Heart left ventricle (tissue), 16 donors: ENCODE measurements around the gene IGF2R. TPM values are rescaled to one million over a fixed set of nuclear protein-coding genes. Genes with fewer than 3 reads are reported as not detected.

ENCODE experiments used
- ATAC-seq, 4 donors: fragments of 200-7000 bp; cut with Tn5 transposase; one replicate each; pipeline ENCODE4 v1.9.1; 2020 to 2022; ENCODE audit warnings: moderate library complexity in 4 of 4, mild to moderate bottlenecking in 3 of 4, moderate number of reproducible peaks in 1 of 4
- DNase-seq, 5 donors: peaks; one replicate each; pipeline ENCODE4 v3.0.0-alpha.2; 2020
- H3K27ac ChIP-seq, 12 donors: fragments of 200-600 bp; sonication (generic) in 4 of 12; one replicate each; pipeline versions ENCODE4 v1.5.0 to v1.8.0; 2016 to 2022; ENCODE audit warnings: mild to moderate bottlenecking in 2 of 12
- H3K27me3 ChIP-seq, 9 donors: fragments of 200-600 bp; sonication (generic) in 2 of 9; one replicate each; pipeline versions ENCODE4 v1.5.1 to v1.8.0; 2016 to 2022; ENCODE audit warnings: mild to moderate bottlenecking in 3 of 9
- H3K36me3 ChIP-seq, 9 donors: fragments of 200-600 bp; sonication (generic) in 2 of 9; one replicate each; pipeline versions ENCODE4 v1.5.0 to v1.8.0; 2018 to 2022; ENCODE audit warnings: mild to moderate bottlenecking in 2 of 9
- H3K4me1 ChIP-seq, 12 donors: fragments of 200-600 bp; sonication (generic) in 4 of 12; one replicate each; pipeline versions ENCODE4 v1.5.0 to v1.8.0; 2016 to 2022; ENCODE audit warnings: mild to moderate bottlenecking in 3 of 12
- H3K4me3 ChIP-seq, 12 donors: fragments of 200-600 bp; sonication (generic) in 4 of 12; one replicate each; pipeline versions ENCODE4 v1.5.0 to v1.8.0; 2017 to 2022; ENCODE audit warnings: mild to moderate bottlenecking in 9 of 12, moderate library complexity in 4 of 12
- H3K9me3 ChIP-seq, 12 donors: fragments of 200-600 bp; sonication (generic) in 4 of 12; one replicate each; pipeline versions ENCODE4 v1.5.0 to v1.8.0; 2016 to 2022; ENCODE audit warnings: mild to moderate bottlenecking in 1 of 12
- POLR2A ChIP-seq, 2 donors: fragments of 450-650 bp; IDR thresholded peaks; one replicate each; pipeline ENCODE4 v1.6.1; 2017; ENCODE audit warnings: antibody characterized with exemption in 2 of 2, mild to moderate bottlenecking in 2 of 2, moderate library complexity in 2 of 2
- WGBS, 4 donors: extraction: QIAGEN DNeasy Blood & Tissue Kit in 2 of 4; methylation state at CpG; one replicate each; pipeline versions ENCODE4 v1.1.5 to v1.1.7; 2013 to 2018; 5-methylcytosine and 5-hydroxymethylcytosine counted together
- intact Hi-C, 10 donors: fragments of 100-400 bp; cut with DNase I; formaldehyde crosslinking; loops; one replicate each; pipeline versions ENCODE4 v1.11.1 to v1.14.2; 2022
- polyA plus RNA-seq, 2 donors: library from polyadenylated mRNA; stranded (reverse); fragments of 200-250 nt; gene quantifications; one replicate each; pipeline ENCODE4 v1.2.3, GENCODE V29; 2013
- total RNA-seq, 9 donors: library from RNA; depleted of rRNA in 2 of 9; stranded (reverse); fragments of >200 nt in 2 of 9; fragmentation: NEBNext Ultra II Directional in 3 of 9; extraction: Animal tissue kit (Norgen Biotek cat#: 25700) in 3 of 9; gene quantifications; one replicate each; pipeline versions ENCODE4 v1.1.0 to v1.2.4, GENCODE V29; 2016 to 2023
- TF ChIP-seq, protein P1 (sequence below), 12 donors: fragments of 200-600 bp; sonication (generic) in 4 of 12; IDR thresholded peaks; one replicate each; pipeline versions ENCODE4 v1.5.0 to v1.8.0; 2018 to 2022; ENCODE audit warnings: antibody characterized with exemption in 12 of 12, mild to moderate bottlenecking in 5 of 12
- donor health status: ischemic (EF 13 %, LVEDD 7.1; RV severe dilation, severe dysfunction).
- donor health status: healthy with polysubstance abuse.
- donor health status: DM: no; HTN: yes; CAD: no.
- donor health status: DM: no; HTN: no; CAD: no.
- donor health status: ischemic (EF 25% LVEDD 6.9; RV normal size, moderate dysfunction).
- donor health status: ischemic (EF 25% LVEDD 5.7; RV mildly dilated, moderate dysfunction).
- donor health status: healthy.
- donor health status: DM: yes; HTN: yes; CAD: no.
- donor health status: ischemic (EF 35%, LVEDD 5.7; RV mildly dilated, moderate dysfunction).
- donor health status: nonischemic (EF 11% LVEDD 7.7; RV severe dilation, severe dysfunction).
- donor health status: DM: yes; HTN: yes; CAD: no.
- donor health status: PGD.
- donor health status: ischemic (EF 29% LVEDD 5.4; RV normal size, mild dysfunction).
- donor health status: nonischemic (EF 23%, LVEDD 6.1; RV moderate dilation, normal function).

Gene IGF2R
- total and polyA plus RNA-seq, 11 donors: 15.4 to 111 (median 68.5) TPM

DNA sequence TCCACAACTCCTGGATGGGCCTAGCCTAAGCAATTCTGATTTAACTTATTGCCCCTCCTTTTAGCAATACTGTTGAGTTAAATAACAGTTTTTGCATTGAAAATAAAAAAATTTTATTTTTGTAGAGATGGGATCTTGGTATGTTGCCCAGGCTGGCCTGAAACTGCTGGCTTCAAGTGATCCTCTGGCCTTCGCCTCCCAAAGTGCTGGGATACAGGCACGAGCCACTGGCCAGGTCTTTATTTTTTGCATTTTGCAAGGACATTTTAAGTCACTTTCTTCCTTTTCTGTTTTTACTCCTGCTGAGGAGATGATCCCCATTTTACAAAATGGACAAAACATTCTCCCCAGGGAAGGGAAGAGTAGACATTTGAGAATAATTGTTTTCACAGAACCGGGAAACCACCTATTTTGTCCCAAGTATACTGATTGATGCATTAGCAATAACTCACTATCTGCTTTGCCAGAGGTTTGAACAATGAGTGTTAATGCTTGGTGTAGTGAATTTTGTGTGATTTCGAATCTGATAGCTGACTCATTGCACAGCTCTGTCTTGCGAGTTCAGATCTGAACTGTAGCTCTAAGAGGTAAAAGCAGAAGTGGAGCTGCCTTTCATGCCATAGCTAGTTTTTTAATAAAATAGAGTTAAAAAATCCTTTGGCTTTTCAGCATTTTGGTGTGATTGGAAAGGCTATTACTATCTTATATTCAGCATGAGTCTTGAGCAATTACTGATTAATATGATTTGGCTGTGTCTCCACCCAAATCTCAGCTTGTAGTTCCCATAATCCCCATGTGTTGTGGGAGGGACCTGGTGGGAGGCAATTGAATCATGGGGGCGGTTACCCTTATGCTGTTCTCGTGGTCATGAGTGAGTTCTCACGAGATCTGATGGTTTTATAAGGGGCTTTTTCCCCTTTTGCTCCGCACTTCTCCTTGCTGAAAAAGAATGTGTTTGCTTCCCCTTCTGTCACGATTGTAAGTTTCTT is 20.9 kb downstream of the IGF2R start:
- peaks cover 0 to 21% (median 12%) of the 10 kb centered on the region in 9 donors for H3K36me3 ChIP-seq
- ATAC-seq: no peak
- 71 to 74% (median 72%) methylated on average over 10 of the region's 10 CpGs for WGBS, 4 donors
- TF ChIP-seq, protein P1, sequence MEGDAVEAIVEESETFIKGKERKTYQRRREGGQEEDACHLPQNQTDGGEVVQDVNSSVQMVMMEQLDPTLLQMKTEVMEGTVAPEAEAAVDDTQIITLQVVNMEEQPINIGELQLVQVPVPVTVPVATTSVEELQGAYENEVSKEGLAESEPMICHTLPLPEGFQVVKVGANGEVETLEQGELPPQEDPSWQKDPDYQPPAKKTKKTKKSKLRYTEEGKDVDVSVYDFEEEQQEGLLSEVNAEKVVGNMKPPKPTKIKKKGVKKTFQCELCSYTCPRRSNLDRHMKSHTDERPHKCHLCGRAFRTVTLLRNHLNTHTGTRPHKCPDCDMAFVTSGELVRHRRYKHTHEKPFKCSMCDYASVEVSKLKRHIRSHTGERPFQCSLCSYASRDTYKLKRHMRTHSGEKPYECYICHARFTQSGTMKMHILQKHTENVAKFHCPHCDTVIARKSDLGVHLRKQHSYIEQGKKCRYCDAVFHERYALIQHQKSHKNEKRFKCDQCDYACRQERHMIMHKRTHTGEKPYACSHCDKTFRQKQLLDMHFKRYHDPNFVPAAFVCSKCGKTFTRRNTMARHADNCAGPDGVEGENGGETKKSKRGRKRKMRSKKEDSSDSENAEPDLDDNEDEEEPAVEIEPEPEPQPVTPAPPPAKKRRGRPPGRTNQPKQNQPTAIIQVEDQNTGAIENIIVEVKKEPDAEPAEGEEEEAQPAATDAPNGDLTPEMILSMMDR (IDR thresholded peaks at IDR 0.05): no peak
- no peak for TF ChIP-seq POLR2A (IDR thresholded peaks at IDR 0.05)
- peak overlapping the region in 1 of 12 donors; percentile 61 for H3K27ac ChIP-seq
- peaks cover 0 to 3% (median 0%) of the 10 kb centered on the region in 12 donors for H3K9me3 ChIP-seq
- H3K4me3 ChIP-seq: no peak overlapping the region
- no peaks in the 10 kb centered on the region for H3K27me3 ChIP-seq
- intact Hi-C loops: no loop called here
- no peak for DNase-seq
- H3K4me1 ChIP-seq: peaks cover 4 to 68% (median 28%) of the 10 kb centered on the region in 12 donors

DNA sequence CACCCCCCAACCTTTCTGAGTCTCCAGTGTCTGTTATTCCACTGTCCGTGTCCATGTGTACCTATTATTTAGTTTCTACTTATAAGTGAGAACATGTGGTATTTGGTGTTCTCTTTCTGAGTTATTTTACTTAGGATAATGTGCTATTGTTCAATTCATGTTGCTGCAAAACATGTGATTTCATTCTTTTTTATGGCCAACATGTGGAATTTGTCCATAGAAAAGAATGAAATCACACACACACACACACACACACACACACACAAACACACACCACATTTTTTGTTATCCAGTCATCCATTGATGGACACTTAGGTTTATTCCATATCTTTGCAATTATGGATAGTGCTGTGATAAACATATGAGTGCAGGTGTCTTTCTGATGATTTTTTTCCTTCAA is 23.5 kb downstream of the IGF2R start:
- Histone ChIP-seq H3K4me1 (peaks cover 0 to 62% (median 24%) of the 10 kb centered on the region in 12 donors), H3K36me3 (peaks cover 0 to 21% (median 13%) of the 10 kb centered on the region in 9 donors), H3K27ac (no peak overlapping the region), H3K4me3 (no peak overlapping the region), H3K9me3 (peaks cover 0 to 13% (median 0%) of the 10 kb centered on the region in 12 donors), H3K27me3 (no peaks in the 10 kb centered on the region)
- TF ChIP-seq POLR2A (IDR thresholded peaks at IDR 0.05): no peak
- TF ChIP-seq, protein P1 (IDR thresholded peaks at IDR 0.05): no peak
- intact Hi-C loops: no loop called here
- 80 to 94% (median 91%) methylated on average over 1 of the region's 1 CpG for WGBS, 4 donors
- no peak for DNase-seq
- no peak for ATAC-seq

DNA sequence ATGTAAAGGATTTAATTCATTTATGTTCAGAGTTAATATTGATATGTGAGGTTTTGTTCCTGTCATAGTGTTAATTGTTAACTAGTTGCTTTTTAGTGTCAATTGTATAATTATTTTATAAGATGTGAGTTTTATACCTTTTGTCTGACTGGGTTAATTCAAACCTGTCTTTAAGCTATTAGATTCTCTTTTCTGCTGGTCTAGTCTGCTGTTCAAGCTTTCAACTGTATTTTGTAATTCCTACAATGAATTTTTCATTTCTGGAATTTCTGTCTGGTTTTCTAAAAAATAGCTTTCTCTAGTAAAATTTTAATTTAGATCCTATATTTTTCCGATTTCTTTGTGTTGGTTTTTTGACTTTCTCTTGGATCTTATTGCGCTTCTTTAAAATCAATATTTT is 26.5 kb downstream of the IGF2R start:
- TF ChIP-seq POLR2A (IDR thresholded peaks at IDR 0.05): no peak
- TF ChIP-seq, protein P1 (IDR thresholded peaks at IDR 0.05): no peak
- Histone ChIP-seq H3K4me3 (no peak overlapping the region), H3K27me3 (no peaks in the 10 kb centered on the region), H3K4me1 (peaks cover 0 to 32% (median 5%) of the 10 kb centered on the region in 12 donors), H3K36me3 (peaks cover 0 to 31% (median 13%) of the 10 kb centered on the region in 9 donors), H3K27ac (no peak overlapping the region), H3K9me3 (peaks cover 0 to 13% (median 0%) of the 10 kb centered on the region in 12 donors)
- WGBS, 4 donors: 70 to 99% (median 97%) methylated on average over 2 of the region's 2 CpGs
- no peak for DNase-seq
- no peak for ATAC-seq
- intact Hi-C loops: no loop called here

DNA sequence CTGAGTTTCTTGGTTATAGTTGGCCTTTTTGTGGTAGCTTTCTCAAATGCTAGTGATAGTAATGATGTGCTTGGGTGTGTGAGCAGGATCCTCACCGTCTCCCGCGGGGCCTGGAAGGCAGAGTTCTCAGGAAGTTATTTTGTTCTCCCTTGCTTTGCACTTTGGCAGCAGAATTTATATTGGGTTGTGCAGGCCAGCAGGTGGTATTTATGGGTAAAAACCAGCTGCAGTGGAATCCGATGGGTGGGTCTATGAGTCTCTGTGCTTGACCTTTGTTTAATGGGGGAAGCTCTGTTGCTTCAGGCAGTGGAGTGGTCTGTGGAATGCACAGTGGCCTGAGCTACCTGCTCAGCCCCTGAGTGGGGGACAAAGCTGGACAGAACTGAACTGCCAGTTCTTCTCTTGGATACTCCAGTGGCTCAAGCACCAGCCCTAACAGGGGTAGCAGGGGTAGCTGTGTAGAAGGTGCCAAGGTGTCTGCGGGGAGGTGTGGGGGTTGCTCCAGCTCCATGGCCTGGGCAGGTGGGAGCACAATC is 27.3 kb downstream of the IGF2R start:
- Histone ChIP-seq H3K27ac (no peak overlapping the region), H3K27me3 (no peaks in the 10 kb centered on the region), H3K36me3 (peaks cover 0 to 28% (median 13%) of the 10 kb centered on the region in 9 donors), H3K4me1 (peaks cover 0 to 25% (median 4%) of the 10 kb centered on the region in 12 donors), H3K4me3 (no peak overlapping the region), H3K9me3 (peaks cover 0 to 13% (median 0%) of the 10 kb centered on the region in 12 donors)
- WGBS, 4 donors: 83 to 96% (median 89%) methylated on average over 5 of the region's 5 CpGs
- TF ChIP-seq, protein P1 (IDR thresholded peaks at IDR 0.05): no peak
- TF ChIP-seq POLR2A (IDR thresholded peaks at IDR 0.05): no peak
- ATAC-seq (no peak), DNase-seq (no peak)
- intact Hi-C loops: no loop called here
